HEK293T (cell line): ENCODE data around the gene MERTK.

Experiments used
- ARNT ChIP-seq: fragments of 450-650 bp; IDR thresholded peaks from 2 replicates; pipeline ENCODE4 v1.6.1; 2017; ENCODE audit warnings: mild to moderate bottlenecking
- BHLHE40 ChIP-seq: fragments of 450-650 bp; IDR thresholded peaks from 2 replicates; pipeline ENCODE4 v1.6.1; 2016; ENCODE audit warnings: mild to moderate bottlenecking, moderate library complexity, borderline replicate concordance
- FOXA1 ChIP-seq: fragments of 450-650 bp; IDR thresholded peaks from 2 replicates; pipeline ENCODE4 v1.6.1; 2016; ENCODE audit warnings: mild to moderate bottlenecking
- FOXM1 ChIP-seq: fragments of 450-650 bp; IDR thresholded peaks from 2 replicates; pipeline ENCODE4 v1.6.1; 2017; ENCODE audit warnings: mild to moderate bottlenecking, borderline replicate concordance
- HDGF ChIP-seq: fragments of 450-650 bp; IDR thresholded peaks from 2 replicates; pipeline ENCODE4 v1.6.1; 2017; ENCODE audit warnings: antibody characterized with exemption, borderline replicate concordance
- L3MBTL2 ChIP-seq: fragments of 450-650 bp; conservative IDR thresholded peaks from 2 replicates; pipeline ENCODE4 v1.6.1; 2016; ENCODE audit warnings: mild to moderate bottlenecking
- LEF1 ChIP-seq: fragments of 450-650 bp; IDR thresholded peaks from 2 replicates; pipeline ENCODE4 v1.6.1; 2017; ENCODE audit warnings: mild to moderate bottlenecking, borderline replicate concordance
- NFRKB ChIP-seq: fragments of 450-650 bp; IDR thresholded peaks from 2 replicates; pipeline ENCODE4 v1.6.1; 2016; ENCODE audit warnings: mild to moderate bottlenecking, moderate library complexity
- PKNOX1 ChIP-seq: fragments of 450-650 bp; IDR thresholded peaks from 2 replicates; pipeline ENCODE4 v1.6.1; 2016
- SP1 ChIP-seq: fragments of 450-650 bp; IDR thresholded peaks from 2 replicates; pipeline ENCODE4 v1.6.1; 2017
- SUZ12 ChIP-seq: fragments of 450-650 bp; IDR thresholded peaks from 2 replicates; pipeline ENCODE4 v1.6.1; 2016; ENCODE audit warnings: mild to moderate bottlenecking
- ZNF384 ChIP-seq: fragments of 450-650 bp; IDR thresholded peaks from 2 replicates; pipeline ENCODE4 v1.6.1; 2016

- TF ChIP-seq ARNT (no peak), PKNOX1 (no peak), FOXM1 (no peak), SUZ12 (no peak), FOXA1 (no peak), HDGF (no peak), NFRKB (no peak), SP1 (no peak), LEF1 (no peak), L3MBTL2 (no peak), BHLHE40 (no peak), ZNF384 (no peak)
Measured at GRCh38 chr2:111972955-111973565, 74.7 kb downstream of the MERTK start.
